Activated T-cell treated with anti-CD3 and anti-CD28 coated beads, Interleukin-2, amount 50 U/mL, for 24 hours (primary cell): Measurements from ENCODE around the gene CIAO2A.
A peak's percentile ranks its signal among the peaks of the same experiment; 100 is the strongest.
"Not testable (repeated sequence)": the region's sequence is repeated elsewhere in the genome, so short reads cannot be mapped to it uniquely, and the experiment has no call there.

Source experiments
- DNase-seq: peaks from one replicate; pipeline ENCODE4 v3.0.0-alpha.2; 2020
- H3K27ac Mint-ChIP-seq: 2 replicates; pipeline ENCODE4 v1.8.0; 2020; ENCODE audit warnings: mild to moderate bottlenecking, mixed read lengths
- H3K27me3 Mint-ChIP-seq: 2 replicates; pipeline ENCODE4 v1.8.0; 2020; ENCODE audit warnings: mixed read lengths
- H3K36me3 Mint-ChIP-seq: 2 replicates; pipeline ENCODE4 v1.8.0; 2020; ENCODE audit warnings: low read depth, mixed read lengths
- H3K4me1 Mint-ChIP-seq: 2 replicates; pipeline ENCODE4 v1.8.0; 2020; ENCODE audit warnings: low read depth, mixed read lengths
- H3K4me3 Mint-ChIP-seq: 2 replicates; pipeline ENCODE4 v1.8.0; 2020; ENCODE audit warnings: mild to moderate bottlenecking, moderate library complexity, mixed read lengths
- H3K9me3 Mint-ChIP-seq: 2 replicates; pipeline ENCODE4 v1.8.0; 2020; ENCODE audit warnings: mixed read lengths

Gene CIAO2A

GRCh38 chr15:64070965-64071851 lies 22.4 kb downstream of the CIAO2A start:
- H3K27me3 Mint-ChIP-seq, result no peaks in the 10 kb centered on the region
- DNase-seq, result no peak
- no peak overlapping the region for H3K4me3 Mint-ChIP-seq
- H3K4me1 Mint-ChIP-seq, result peaks cover 9% of the 10 kb centered on the region
- H3K9me3 Mint-ChIP-seq, result no peaks in the 10 kb centered on the region
- no peak overlapping the region for H3K27ac Mint-ChIP-seq
- H3K36me3 Mint-ChIP-seq, result peaks cover 45% of the 10 kb centered on the region

DNA sequence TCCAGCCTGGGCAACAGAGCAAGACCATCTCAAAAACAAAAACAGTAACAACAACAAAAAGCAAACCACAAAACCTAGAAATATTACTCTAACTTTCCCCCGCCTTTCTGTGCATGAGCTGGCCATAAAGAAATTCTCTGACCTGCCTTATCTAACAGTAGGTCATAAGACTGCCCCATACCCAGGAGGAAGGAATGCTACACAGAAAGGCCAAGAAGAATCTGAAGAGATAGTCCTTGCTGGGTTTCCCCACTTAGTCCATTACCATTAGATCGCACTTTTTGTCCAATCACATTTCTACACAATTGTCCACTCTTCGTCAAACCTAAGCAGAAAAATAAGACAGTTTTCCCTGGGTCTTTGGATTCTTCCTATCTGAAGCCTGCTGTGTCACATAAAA lies 23.5 kb downstream of the CIAO2A start:
- peaks cover 37% of the 10 kb centered on the region for H3K36me3 Mint-ChIP-seq
- H3K4me1 Mint-ChIP-seq, result peaks cover 7% of the 10 kb centered on the region
- H3K9me3 Mint-ChIP-seq, result no peaks in the 10 kb centered on the region
- no peaks in the 10 kb centered on the region for H3K27me3 Mint-ChIP-seq
- no peak overlapping the region for H3K27ac Mint-ChIP-seq
- no peak overlapping the region for H3K4me3 Mint-ChIP-seq
- DNase-seq, result no peak

- no peaks in the 10 kb centered on the region for H3K27me3 Mint-ChIP-seq
- H3K27ac Mint-ChIP-seq, result no peak overlapping the region
- peaks cover 22% of the 10 kb centered on the region for H3K36me3 Mint-ChIP-seq
- DNase-seq, result no peak
- H3K4me3 Mint-ChIP-seq, result no peak overlapping the region
- H3K9me3 Mint-ChIP-seq, result no peaks in the 10 kb centered on the region
- H3K4me1 Mint-ChIP-seq, result peaks cover 7% of the 10 kb centered on the region
Observed at GRCh38 chr15:64068133-64068532, 25.5 kb downstream of the CIAO2A start.

DNA sequence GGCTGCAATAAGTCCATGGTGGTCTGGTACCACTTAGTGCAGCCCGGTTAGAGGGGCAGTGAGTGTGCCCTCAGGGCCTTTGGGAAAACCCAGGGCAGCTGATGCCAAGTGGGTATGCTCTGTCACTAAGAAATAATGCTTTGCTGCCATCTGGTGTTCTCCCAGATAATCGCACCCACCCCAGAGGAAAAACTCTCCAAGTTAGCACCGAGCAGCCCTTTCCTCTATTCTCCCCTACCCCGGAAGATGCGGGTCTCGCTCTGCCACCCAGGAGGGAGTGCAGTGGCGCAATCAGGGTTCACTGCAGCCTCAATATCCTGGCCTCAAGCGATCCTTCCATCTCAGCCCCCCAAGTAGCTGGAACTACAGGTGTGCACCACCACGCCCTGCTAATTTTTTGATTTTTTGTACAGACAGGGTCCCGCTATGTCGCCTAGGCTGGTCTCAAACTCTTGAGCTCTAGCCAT lies 26.0 kb downstream of the CIAO2A start:
- H3K27ac Mint-ChIP-seq, result no peak overlapping the region
- H3K4me3 Mint-ChIP-seq, result no peak overlapping the region
- no peaks in the 10 kb centered on the region for H3K27me3 Mint-ChIP-seq
- peaks cover 17% of the 10 kb centered on the region for H3K36me3 Mint-ChIP-seq
- DNase-seq, result peak; percentile 75
- H3K4me1 Mint-ChIP-seq, result peaks cover 4% of the 10 kb centered on the region
- H3K9me3 Mint-ChIP-seq, result no peaks in the 10 kb centered on the region

DNA sequence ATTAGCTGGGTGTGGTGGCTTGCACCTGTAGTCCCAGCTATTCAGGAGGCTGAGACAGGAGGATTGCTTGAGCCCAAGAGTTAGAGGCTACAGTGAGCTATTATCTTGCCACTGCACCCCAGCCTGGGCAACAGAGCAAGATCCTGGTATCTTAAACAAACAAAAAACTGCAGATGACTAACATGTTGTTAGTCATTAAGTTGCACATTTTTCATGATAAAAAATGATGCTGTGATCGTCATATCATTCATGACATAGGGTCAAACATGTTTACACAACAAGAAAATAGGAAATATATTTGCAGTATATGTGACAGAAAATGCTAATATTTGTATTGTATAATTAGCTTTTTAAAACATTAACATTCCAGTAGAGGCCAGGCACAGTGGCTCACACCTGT lies 27.2 kb downstream of the CIAO2A start:
- Mint-ChIP-seq H3K9me3 (no peaks in the 10 kb centered on the region), H3K27me3 (no peaks in the 10 kb centered on the region), H3K27ac (no peak overlapping the region), H3K4me3 (no peak overlapping the region), H3K4me1 (peaks cover 4% of the 10 kb centered on the region), H3K36me3 (peaks cover 5% of the 10 kb centered on the region)
- no peak for DNase-seq

DNA sequence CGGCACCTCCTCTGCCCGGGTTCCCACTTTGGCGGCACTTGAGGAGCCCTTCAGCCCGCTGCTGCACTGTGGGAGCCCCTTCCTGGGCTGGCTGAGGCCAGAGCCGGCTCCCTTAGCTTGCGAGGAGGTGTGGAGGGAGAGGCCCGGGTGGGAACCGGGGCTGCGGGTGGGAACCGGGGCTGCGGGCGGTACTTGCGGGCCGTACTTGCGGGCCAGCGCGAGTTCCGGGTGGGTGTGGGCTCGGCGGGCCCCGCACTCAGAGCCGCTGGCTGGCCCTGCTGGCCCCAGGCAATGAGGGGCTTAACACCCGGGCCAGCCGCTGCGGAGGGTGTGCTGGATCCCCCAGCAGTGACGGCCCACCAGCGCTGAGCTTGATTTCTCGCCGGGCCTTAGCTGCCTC lies 32.9 kb downstream of the CIAO2A start:
- H3K27ac Mint-ChIP-seq, result no peak overlapping the region
- no peak for DNase-seq
- H3K27me3 Mint-ChIP-seq, result no peaks in the 10 kb centered on the region
- H3K36me3 Mint-ChIP-seq, result no peaks in the 10 kb centered on the region
- H3K4me1 Mint-ChIP-seq, result no peaks in the 10 kb centered on the region
- H3K4me3 Mint-ChIP-seq, result no peak overlapping the region
- H3K9me3 Mint-ChIP-seq, result no peaks in the 10 kb centered on the region

DNA sequence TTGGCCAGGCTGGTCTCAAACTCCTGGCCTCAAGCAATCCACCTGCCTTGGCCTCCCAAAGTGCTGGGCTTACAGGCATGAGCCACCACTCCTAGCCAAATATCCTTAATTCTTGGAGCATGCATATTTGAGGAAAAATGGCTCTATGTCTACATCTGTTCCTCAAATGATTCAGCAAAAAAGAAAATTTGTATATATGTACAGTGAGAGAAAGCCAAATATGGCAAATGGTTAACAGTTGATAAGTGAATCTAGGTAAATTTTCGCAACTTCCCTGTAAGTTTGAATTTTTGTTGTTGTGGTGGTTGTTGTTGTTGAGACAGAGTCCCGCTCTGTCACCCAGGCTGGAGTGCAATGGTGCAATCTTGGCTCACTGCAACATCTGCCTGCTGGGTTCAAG lies 34.5 kb downstream of the CIAO2A start:
- not testable (repeated sequence) for DNase-seq, H3K9me3 Mint-ChIP-seq, H3K4me1 Mint-ChIP-seq, H3K36me3 Mint-ChIP-seq, H3K27ac Mint-ChIP-seq, H3K27me3 Mint-ChIP-seq, H3K4me3 Mint-ChIP-seq

GRCh38 chr15:64058279-64058678 lies 35.4 kb downstream of the CIAO2A start:
- Mint-ChIP-seq H3K27me3 (no peaks in the 10 kb centered on the region), H3K36me3 (no peaks in the 10 kb centered on the region), H3K4me3 (no peak overlapping the region), H3K9me3 (no peaks in the 10 kb centered on the region), H3K4me1 (no peaks in the 10 kb centered on the region), H3K27ac (no peak overlapping the region)
- no peak for DNase-seq

DNA sequence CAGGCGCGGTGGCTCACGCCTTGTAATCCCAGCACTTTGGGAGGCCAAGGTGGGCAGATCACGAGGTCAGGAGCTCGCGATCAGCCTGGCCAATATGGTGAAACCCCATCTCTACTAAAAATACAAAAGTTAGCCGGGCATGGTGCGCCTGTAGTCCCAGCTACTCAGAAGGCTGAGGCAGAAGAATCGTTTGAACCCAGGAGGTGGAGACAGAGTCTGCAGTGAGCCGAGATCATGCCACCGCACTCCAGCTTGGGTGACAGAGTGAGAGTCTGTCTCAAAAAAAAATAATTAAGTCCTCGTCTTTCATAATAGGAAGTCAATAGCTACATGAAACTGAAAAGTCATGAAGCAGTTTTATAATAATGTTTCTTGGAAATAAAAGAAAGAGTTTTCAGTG lies 40.0 kb downstream of the CIAO2A start:
- H3K4me3 Mint-ChIP-seq, H3K27me3 Mint-ChIP-seq, H3K4me1 Mint-ChIP-seq, H3K36me3 Mint-ChIP-seq, H3K9me3 Mint-ChIP-seq, H3K27ac Mint-ChIP-seq, DNase-seq: not testable (repeated sequence)

GRCh38 chr15:64052925-64053491 lies 40.6 kb downstream of the CIAO2A start:
- DNase-seq, result no peak
- no peak overlapping the region for H3K4me3 Mint-ChIP-seq
- no peaks in the 10 kb centered on the region for H3K36me3 Mint-ChIP-seq
- H3K27me3 Mint-ChIP-seq, result peaks cover 7% of the 10 kb centered on the region
- H3K9me3 Mint-ChIP-seq, result no peaks in the 10 kb centered on the region
- no peak overlapping the region for H3K27ac Mint-ChIP-seq
- H3K4me1 Mint-ChIP-seq, result no peaks in the 10 kb centered on the region

GRCh38 chr15:64051407-64052259 lies 42.0 kb downstream of the CIAO2A start:
- DNase-seq, result no peak
- H3K27me3 Mint-ChIP-seq, result peaks cover 21% of the 10 kb centered on the region
- peaks cover 4% of the 10 kb centered on the region for H3K4me1 Mint-ChIP-seq
- no peaks in the 10 kb centered on the region for H3K36me3 Mint-ChIP-seq
- H3K27ac Mint-ChIP-seq, result no peak overlapping the region
- no peaks in the 10 kb centered on the region for H3K9me3 Mint-ChIP-seq
- no peak overlapping the region for H3K4me3 Mint-ChIP-seq

- Mint-ChIP-seq H3K27me3 (peaks cover 22% of the 10 kb centered on the region), H3K4me1 (peaks cover 6% of the 10 kb centered on the region), H3K36me3 (no peaks in the 10 kb centered on the region), H3K9me3 (no peaks in the 10 kb centered on the region), H3K4me3 (no peak overlapping the region), H3K27ac (no peak overlapping the region)
- no peak for DNase-seq
Observed at GRCh38 chr15:64051093-64051402, 42.6 kb downstream of the CIAO2A start.

DNA sequence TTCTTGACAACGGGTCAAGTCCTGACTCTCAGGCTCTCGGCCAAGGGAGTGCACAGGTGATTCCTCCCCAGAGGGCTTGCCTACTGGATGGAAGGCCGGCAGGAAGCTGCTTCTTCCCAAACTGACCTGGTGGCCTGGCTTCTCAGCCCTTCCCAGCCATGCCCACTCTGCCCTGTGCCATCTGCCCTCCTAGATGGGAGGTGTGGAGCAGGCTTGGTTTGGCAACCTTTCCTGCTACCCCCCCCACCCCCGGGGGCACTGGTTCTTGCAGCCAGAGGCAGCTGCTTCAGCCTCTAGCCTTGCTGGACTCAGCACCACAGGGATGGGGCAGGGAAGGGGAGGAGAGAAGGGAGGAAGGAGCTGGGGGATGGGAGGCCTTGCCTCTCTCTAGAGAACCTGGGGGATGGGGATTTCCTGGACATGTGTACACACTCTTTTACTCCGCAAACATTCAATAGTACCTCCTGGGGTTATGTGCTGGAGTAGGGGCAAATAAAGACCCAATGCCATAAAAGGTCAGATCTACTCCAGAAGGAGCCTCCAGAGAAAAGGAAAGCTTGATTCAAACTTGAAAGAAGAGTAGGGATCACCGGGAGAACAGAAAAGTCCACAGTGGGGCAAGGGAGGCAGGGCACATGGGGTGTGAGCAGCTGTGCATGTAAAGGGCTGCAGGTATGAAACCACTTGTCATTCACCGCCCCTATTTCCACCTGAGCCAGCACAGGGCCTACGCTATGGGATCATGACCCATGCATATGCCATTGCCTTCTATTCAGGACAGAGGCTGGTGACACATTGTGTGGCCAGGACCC lies 43.2 kb downstream of the CIAO2A start:
- no peaks in the 10 kb centered on the region for H3K9me3 Mint-ChIP-seq
- no peak overlapping the region for H3K27ac Mint-ChIP-seq
- H3K36me3 Mint-ChIP-seq, result no peaks in the 10 kb centered on the region
- H3K27me3 Mint-ChIP-seq, result peaks cover 24% of the 10 kb centered on the region
- H3K4me1 Mint-ChIP-seq, result peaks cover 6% of the 10 kb centered on the region
- no peak for DNase-seq
- H3K4me3 Mint-ChIP-seq, result no peak overlapping the region

DNA sequence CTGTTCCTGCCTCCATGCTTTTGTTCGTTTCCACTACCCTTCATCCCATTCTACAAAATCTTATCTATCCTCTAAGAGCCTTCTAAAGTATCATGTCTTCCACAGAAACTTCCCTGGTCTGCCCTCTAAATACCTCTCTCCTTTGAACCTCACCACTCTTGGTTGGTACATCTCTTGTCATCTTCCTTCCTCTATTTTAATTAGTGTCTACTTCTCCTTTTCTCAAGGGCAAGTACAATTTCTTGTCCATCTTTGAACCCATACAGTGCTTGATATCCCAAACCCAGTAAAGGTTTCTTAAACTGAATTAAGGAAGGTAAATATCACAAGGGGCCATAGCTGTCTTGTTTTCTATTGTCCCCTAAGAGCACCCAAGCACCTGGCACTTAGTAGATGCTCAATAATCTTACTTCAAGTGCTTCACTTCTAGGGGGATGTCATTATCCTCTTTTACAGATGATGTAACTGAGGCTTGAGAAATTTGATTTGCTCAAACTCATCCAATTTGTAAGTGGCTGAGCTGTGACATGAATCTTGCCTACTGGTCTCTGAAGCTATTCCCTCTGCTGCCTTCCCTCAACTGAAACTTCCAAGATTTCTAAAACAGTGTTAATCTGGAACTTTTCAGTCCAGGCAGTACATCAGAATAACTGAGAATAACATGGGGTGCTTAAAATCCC lies 44.7 kb downstream of the CIAO2A start:
- Mint-ChIP-seq H3K9me3 (no peaks in the 10 kb centered on the region), H3K36me3 (no peaks in the 10 kb centered on the region), H3K4me1 (peaks cover 6% of the 10 kb centered on the region), H3K27ac (no peak overlapping the region), H3K4me3 (no peak overlapping the region), H3K27me3 (peaks cover 32% of the 10 kb centered on the region)
- no peak for DNase-seq
